IMR-90 (cell line): ENCODE measurements around the gene HNRNPAB. TPM values are rescaled to one million over a fixed set of nuclear protein-coding genes. Genes with fewer than 3 reads are reported as not detected.

Experiments used
- ATAC-seq: fragments of 200-7000 bp; cut with Tn5 transposase; 2 replicates; pipeline ENCODE4 v1.9.1; 2020; ENCODE audit warnings: low read depth, mild to moderate bottlenecking, moderate library complexity
- BruUV-seq: library from RNA; stranded (reverse); fragments of 400-500 nt; replicated peaks from 2 replicates; lab custom pipeline; 2021; lab: Mats Ljungman, UMichigan
- CTCF ChIA-PET: fragments of 300-600 bp; formaldehyde crosslinking; extraction: SDS; loops from one replicate; lab custom pipeline; 2021; ENCODE audit warnings: antibody characterized with exemption; lab: Yijun Ruan, JAX
- POLR2A ChIA-PET: fragments of 300-600 bp; sonication (Branson Sonifier 250); formaldehyde crosslinking; loops from one replicate; lab custom pipeline; 2022; ENCODE audit warnings: antibody characterized with exemption; ENCODE audit not compliant: unreplicated experiment; lab: Charles Lee
- DNase-seq: peaks from one replicate; pipeline ENCODE4 v3.0.0; 2013
- H2AFZ ChIP-seq: replicated peaks from 2 replicates; pipeline ENCODE3; 2013; ENCODE audit warnings: low read length, mild to moderate bottlenecking; ENCODE audit not compliant: poor library complexity
- H2AK5ac ChIP-seq: 2 replicates; pipeline ENCODE4 v1.6.1; 2013; ENCODE audit warnings: low read depth, low read length, inconsistent platforms
- H2AK9ac ChIP-seq: replicated peaks from 2 replicates; pipeline ENCODE3; 2013; ENCODE audit warnings: mild to moderate bottlenecking, low read depth, low read length, moderate library complexity; ENCODE audit not compliant: poor library complexity
- H2BK120ac ChIP-seq: 2 replicates; pipeline ENCODE4 v1.6.1; 2013; ENCODE audit warnings: low read depth, low read length, inconsistent platforms
- H2BK15ac ChIP-seq: 3 replicates; pipeline ENCODE4 v1.6.1; 2013; ENCODE audit warnings: low read depth, low read length, inconsistent platforms
- H2BK20ac ChIP-seq: 2 replicates; pipeline ENCODE4 v1.6.1; 2013; ENCODE audit warnings: low read depth, mild to moderate bottlenecking, inconsistent platforms, low read length, moderate library complexity
- H2BK5ac ChIP-seq: 2 replicates; pipeline ENCODE4 v1.6.1; 2013; ENCODE audit warnings: mild to moderate bottlenecking, low read depth, low read length, inconsistent platforms; ENCODE audit not compliant: poor library complexity, severe bottlenecking
- H3K14ac ChIP-seq: replicated peaks from 2 replicates; pipeline ENCODE4 v1.6.1; 2013; ENCODE audit warnings: low read depth, low read length, inconsistent platforms
- H3K18ac ChIP-seq: 2 replicates; pipeline ENCODE4 v1.6.1; 2013; ENCODE audit warnings: low read depth, low read length, control low read depth
- H3K23ac ChIP-seq: 2 replicates; pipeline ENCODE4 v1.6.1; 2013; ENCODE audit warnings: low read depth, low read length, inconsistent platforms
- H3K27ac ChIP-seq: 2 replicates; pipeline ENCODE4 v1.5.1; 2013; ENCODE audit warnings: mild to moderate bottlenecking, control low read depth, low read length; ENCODE audit not compliant: insufficient read depth
- H3K27me3 ChIP-seq: 2 replicates; pipeline ENCODE4 v1.6.1; 2013; ENCODE audit warnings: low read length; ENCODE audit not compliant: control insufficient read depth, insufficient read depth
- H3K36me3 ChIP-seq: 2 replicates; pipeline ENCODE4 v1.6.1; 2013; ENCODE audit warnings: low read length, mixed read lengths; ENCODE audit not compliant: control insufficient read depth, insufficient read depth
- H3K4ac ChIP-seq: 2 replicates; pipeline ENCODE4 v1.6.1; 2013; ENCODE audit warnings: low read depth, low read length, inconsistent platforms
- H3K4me1 ChIP-seq: 2 replicates; pipeline ENCODE4 v1.6.1; 2013; ENCODE audit warnings: low read length, mixed read lengths; ENCODE audit not compliant: control insufficient read depth, insufficient read depth
- H3K4me2 ChIP-seq: 2 replicates; pipeline ENCODE4 v1.6.1; 2013; ENCODE audit warnings: low read depth, mild to moderate bottlenecking, control low read depth, low read length, moderate library complexity
- H3K4me3 ChIP-seq: 2 replicates; pipeline ENCODE4 v1.5.1; 2013; ENCODE audit warnings: low read depth, mild to moderate bottlenecking, control low read depth, low read length, moderate library complexity; ENCODE audit not compliant: insufficient read depth
- H3K56ac ChIP-seq: 2 replicates; pipeline ENCODE4 v1.6.1; 2013; ENCODE audit warnings: low read length, inconsistent platforms; ENCODE audit not compliant: insufficient read depth; ENCODE audit errors: extremely low read depth
- H3K79me1 ChIP-seq, 2 experiments: 2 replicates each; pipeline ENCODE4 v1.6.1; 2013; ENCODE audit warnings: low read length in 2 of 2, inconsistent platforms in 1 of 2, low read depth in 1 of 2
- H3K9ac ChIP-seq: 2 replicates; pipeline ENCODE4 v1.6.1; 2013; ENCODE audit warnings: low read depth, low read length, control low read depth
- H3K9me1 ChIP-seq: 2 replicates; pipeline ENCODE4 v1.6.1; 2013; ENCODE audit warnings: low read length, inconsistent platforms; ENCODE audit not compliant: insufficient read depth
- H3K9me3 ChIP-seq: 2 replicates; pipeline ENCODE4 v1.6.1; 2013; ENCODE audit warnings: low read length; ENCODE audit not compliant: control insufficient read depth, insufficient read depth
- H4K20me1 ChIP-seq: 2 replicates; pipeline ENCODE4 v1.6.1; 2013; ENCODE audit warnings: low read length, inconsistent platforms; ENCODE audit not compliant: insufficient read depth
- H4K5ac ChIP-seq: 2 replicates; pipeline ENCODE4 v1.6.1; 2013; ENCODE audit warnings: mild to moderate bottlenecking, low read depth, low read length, control low read depth
- H4K8ac ChIP-seq, 2 experiments: 2 replicates each; pipeline ENCODE4 v1.6.1; 2013; ENCODE audit warnings: low read depth in 2 of 2, low read length in 2 of 2, control low read depth in 1 of 2, inconsistent platforms in 1 of 2
- H4K91ac ChIP-seq: 2 replicates; pipeline ENCODE4 v1.6.1; 2013; ENCODE audit warnings: low read depth, low read length, inconsistent platforms; ENCODE audit not compliant: insufficient read depth
- CEBPB ChIP-seq: IDR thresholded peaks from 2 replicates; pipeline ENCODE4 v1.6.1; 2012; ENCODE audit warnings: low read depth, low read length, improper control_type of control experiment
- CHD1 ChIP-seq: IDR thresholded peaks from 2 replicates; pipeline ENCODE4 v1.6.1; 2012; ENCODE audit warnings: low read depth, low read length, improper control_type of control experiment
- CTCF ChIP-seq: conservative IDR thresholded peaks from 2 replicates; pipeline ENCODE4 v1.5.1; 2012; ENCODE audit warnings: mild to moderate bottlenecking, low read depth, low read length, improper control_type of control experiment
- ELK1 ChIP-seq: fragments of 150-350 bp; IDR thresholded peaks from 2 replicates; pipeline ENCODE4 v1.6.1; 2016; ENCODE audit warnings: low read depth, mild to moderate bottlenecking, low read length, moderate library complexity, borderline replicate concordance
- FOS ChIP-seq: fragments of 150-350 bp; IDR thresholded peaks from 2 replicates; pipeline ENCODE4 v1.6.1; 2016; ENCODE audit warnings: low read depth, low read length
- MAFK ChIP-seq: IDR thresholded peaks from 2 replicates; pipeline ENCODE4 v1.6.1; 2012; ENCODE audit warnings: low read depth, low read length, improper control_type of control experiment
- MAZ ChIP-seq: IDR thresholded peaks from 2 replicates; pipeline ENCODE4 v1.6.1; 2012; ENCODE audit warnings: low read depth, mild to moderate bottlenecking, low read length, improper control_type of control experiment, moderate library complexity, borderline replicate concordance
- MXI1 ChIP-seq: IDR thresholded peaks from 2 replicates; pipeline ENCODE4 v1.6.1; 2012; ENCODE audit warnings: low read depth, mild to moderate bottlenecking, low read length, moderate library complexity, borderline replicate concordance
- NFE2L2 ChIP-seq: fragments of 150-350 bp; IDR thresholded peaks from 2 replicates; pipeline ENCODE4 v1.6.1; 2016; ENCODE audit warnings: low read depth, mild to moderate bottlenecking, low read length
- POLR2A ChIP-seq: IDR thresholded peaks from 2 replicates; pipeline ENCODE4 v1.6.1; 2012; ENCODE audit warnings: mild to moderate bottlenecking, low read depth, low read length
- RAD21 ChIP-seq: IDR thresholded peaks from 2 replicates; pipeline ENCODE4 v1.6.1; 2012; ENCODE audit warnings: low read length, improper control_type of control experiment
- RCOR1 ChIP-seq: IDR thresholded peaks from 2 replicates; pipeline ENCODE4 v1.6.1; 2012; ENCODE audit warnings: mild to moderate bottlenecking, low read length, improper control_type of control experiment; ENCODE audit not compliant: insufficient replicate concordance
- RFX5 ChIP-seq: IDR thresholded peaks from 2 replicates; pipeline ENCODE4 v1.8.0; 2012; ENCODE audit warnings: low read depth, mild to moderate bottlenecking, low read length, moderate library complexity
- WGBS, 2 experiments: methylation state at CpG; one replicate each; pipeline versions ENCODE4 v1.1.5 to v1.1.7; 2013; ENCODE audit warnings: missing lambda C conversion rate in 2 of 2; ENCODE audit not compliant: insufficient read length in 1 of 2; ENCODE audit errors: extremely low coverage in 2 of 2; 5-methylcytosine and 5-hydroxymethylcytosine counted together
- dilution Hi-C: fragments of 300-500 bp; cut with HindIII; formaldehyde crosslinking; loops from one replicate; pipeline ENCODE4 v1.14.3; 2018; ENCODE audit warnings: low sequenced_read_pairs; ENCODE audit not compliant: unreplicated experiment
- in situ Hi-C: fragments of 300-500 bp; cut with MboI; formaldehyde crosslinking; loops from 3 replicates; pipeline ENCODE4 v1.14.3; 2019; ENCODE audit warnings: low sequenced_read_pairs, inconsistent platforms, mixed read lengths
- intact Hi-C: fragments of 100-400 bp; cut with micrococcal nuclease; formaldehyde crosslinking; loops from 2 replicates; pipeline ENCODE4 v1.10.0; 2022
- polyA plus RNA-seq, 3 experiments: library from polyadenylated mRNA; depleted of rRNA; stranded (reverse); fragments of >200 nt; gene quantifications; 2 replicates each; pipeline ENCODE4 v1.2.3, GENCODE V29; 2012; ENCODE audit warnings: low replicate concordance in 1 of 3
- total RNA-seq: library from RNA; depleted of rRNA; stranded (reverse); fragments of >200 nt; gene quantifications from 2 replicates; pipeline ENCODE4 v1.2.3, GENCODE V29; 2012
- TF ChIP-seq, protein P1 (sequence below): fragments of 150-350 bp; IDR thresholded peaks from 2 replicates; pipeline ENCODE4 v1.6.1; 2017; ENCODE audit warnings: mild to moderate bottlenecking, antibody characterized with exemption, low read length, low read depth

The HNRNPAB gene
- total and polyA plus RNA-seq, 2 of the 4 experiments (the other 2 are of a cell fraction), result 32.1 to 128 TPM

DNA sequence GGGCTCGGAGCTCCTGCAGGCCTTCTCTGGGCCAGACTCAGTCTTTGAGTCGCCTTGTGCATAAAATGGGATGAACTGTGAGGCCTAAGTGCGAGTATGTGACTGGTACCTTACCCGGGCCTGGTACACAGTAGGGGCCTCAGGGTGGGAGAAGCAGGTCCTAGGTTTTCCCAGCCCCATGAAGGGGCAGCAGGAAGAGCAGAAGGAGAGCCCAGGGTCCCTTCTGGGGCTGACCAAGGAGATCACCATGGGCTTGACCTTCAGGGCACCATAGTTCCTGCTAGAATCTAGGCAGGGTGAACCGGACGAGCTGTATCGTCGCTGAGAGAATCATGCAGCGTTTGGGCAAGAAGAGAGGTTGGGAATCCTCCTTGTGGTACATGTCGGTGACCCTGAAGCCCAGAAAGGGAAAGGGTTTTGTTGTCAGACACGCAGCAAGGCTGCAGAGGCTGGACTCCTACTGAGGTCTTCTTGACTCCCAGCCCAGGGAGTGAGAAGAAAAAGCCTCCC lies 28.6 kb downstream of the HNRNPAB start:
- DNase-seq, result no peak
- in situ Hi-C loops, result no loop called here
- Histone ChIP-seq H3K27ac (peak overlapping the region; percentile 14), H2AK9ac (peak overlapping the region; percentile 91), H4K91ac (peak overlapping the region; percentile 92), H3K79me1 (peaks cover 21 to 39% of the 10 kb centered on the region in 2 experiments), H3K9ac (peak overlapping the region; percentile 39), H2BK5ac (no peak overlapping the region), H2AK5ac (peak overlapping the region; percentile 56; the same call in 1 of the 2 replicates), H3K4me2 (peak overlapping the region; percentile 30), H2BK20ac (no peak overlapping the region), H3K4me1 (peaks cover 9% of the 10 kb centered on the region), H3K9me1 (peaks cover 20% of the 10 kb centered on the region), H4K20me1 (peaks cover 6% of the 10 kb centered on the region; the same call in 1 of the 2 replicates), H3K23ac (peak overlapping the region; percentile 59), H3K18ac (peak overlapping the region; percentile 5; the same call in 1 of the 2 replicates), H3K9me3 (no peaks in the 10 kb centered on the region), H3K56ac (0 out of 2 replicates have a peak overlapping the region, but pooled peaks have one; percentile 28), H4K8ac (peak overlapping the region; percentile 93 to 99), H3K36me3 (peaks cover 20% of the 10 kb centered on the region), H3K4me3 (peak overlapping the region; percentile 72), H3K27me3 (no peaks in the 10 kb centered on the region), H3K14ac (peak overlapping the region; percentile 44), H4K5ac (peak overlapping the region; percentile 95), H2BK120ac (peak overlapping the region; percentile 61; the same call in 1 of the 2 replicates), H2BK15ac (no peak overlapping the region; the same call in 2 of the 3 replicates), H3K4ac (peak overlapping the region; percentile 76), H2AFZ (peak overlapping the region; percentile 96)
- intact Hi-C loops, result loop anchor here (1.0 to 5.0 kb wide), 2 partner anchors 29 to 394 kb away; partner anchors contain the start of genes CLK4 and HNRNPAB
- POLR2A ChIA-PET, result no interaction called here
- dilution Hi-C loops, result no loop called here
- WGBS, 2 experiments, result 29% methylated on average over 4 of the region's 11 CpGs; no CpG with 5 or more reads in 1 of the 2 experiments
- TF ChIP-seq CHD1 (no peak), ELK1 (no peak), MAZ (no peak), POLR2A (no peak), CEBPB (no peak), CTCF (no peak), MXI1 (no peak), RCOR1 (no peak), FOS (no peak), NFE2L2 (no peak), MAFK (no peak), RFX5 (no peak), RAD21 (no peak)
- TF ChIP-seq, protein P1, sequence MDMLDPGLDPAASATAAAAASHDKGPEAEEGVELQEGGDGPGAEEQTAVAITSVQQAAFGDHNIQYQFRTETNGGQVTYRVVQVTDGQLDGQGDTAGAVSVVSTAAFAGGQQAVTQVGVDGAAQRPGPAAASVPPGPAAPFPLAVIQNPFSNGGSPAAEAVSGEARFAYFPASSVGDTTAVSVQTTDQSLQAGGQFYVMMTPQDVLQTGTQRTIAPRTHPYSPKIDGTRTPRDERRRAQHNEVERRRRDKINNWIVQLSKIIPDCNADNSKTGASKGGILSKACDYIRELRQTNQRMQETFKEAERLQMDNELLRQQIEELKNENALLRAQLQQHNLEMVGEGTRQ, result no peak
- ATAC-seq, result no peak
- BruUV-seq, result no TSS peak
- CTCF ChIA-PET, result interaction anchor here (0.5 kb wide), 1 partner anchor 804 kb away, joined by 3 read pairs; no protein-coding TSS in a partner anchor
